ENCODE results near the gene SIGLEC11.

DNA sequence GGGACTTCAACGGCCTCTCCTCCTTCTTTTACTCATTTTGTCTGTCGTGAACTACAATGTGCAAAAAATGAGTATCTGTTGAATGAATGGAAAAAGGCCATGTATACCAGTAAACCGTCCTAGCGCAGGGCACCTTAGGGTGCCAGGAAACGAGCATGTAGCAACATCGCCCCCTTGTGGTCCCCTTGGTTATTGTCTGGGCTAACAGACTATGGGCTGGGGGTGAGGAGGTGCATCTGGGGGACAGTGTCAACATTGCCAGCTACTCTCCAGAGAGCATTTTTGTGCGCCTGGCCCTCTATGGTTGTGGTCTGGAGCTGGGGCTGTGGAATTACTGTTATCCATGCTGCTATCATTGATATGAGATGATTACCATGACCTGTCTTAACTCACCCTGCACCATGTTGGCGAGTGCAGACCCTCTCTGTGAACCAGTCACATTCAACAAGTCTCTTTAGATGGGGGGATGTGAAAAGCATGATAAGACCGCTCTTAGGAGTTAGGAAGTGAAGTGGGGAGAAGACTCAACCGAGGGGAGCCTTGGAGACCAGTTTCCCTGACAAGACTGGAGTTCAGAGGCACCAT, 22.8 kb upstream of the SIGLEC11 start:
- TF ChIP-seq, protein P1, sequence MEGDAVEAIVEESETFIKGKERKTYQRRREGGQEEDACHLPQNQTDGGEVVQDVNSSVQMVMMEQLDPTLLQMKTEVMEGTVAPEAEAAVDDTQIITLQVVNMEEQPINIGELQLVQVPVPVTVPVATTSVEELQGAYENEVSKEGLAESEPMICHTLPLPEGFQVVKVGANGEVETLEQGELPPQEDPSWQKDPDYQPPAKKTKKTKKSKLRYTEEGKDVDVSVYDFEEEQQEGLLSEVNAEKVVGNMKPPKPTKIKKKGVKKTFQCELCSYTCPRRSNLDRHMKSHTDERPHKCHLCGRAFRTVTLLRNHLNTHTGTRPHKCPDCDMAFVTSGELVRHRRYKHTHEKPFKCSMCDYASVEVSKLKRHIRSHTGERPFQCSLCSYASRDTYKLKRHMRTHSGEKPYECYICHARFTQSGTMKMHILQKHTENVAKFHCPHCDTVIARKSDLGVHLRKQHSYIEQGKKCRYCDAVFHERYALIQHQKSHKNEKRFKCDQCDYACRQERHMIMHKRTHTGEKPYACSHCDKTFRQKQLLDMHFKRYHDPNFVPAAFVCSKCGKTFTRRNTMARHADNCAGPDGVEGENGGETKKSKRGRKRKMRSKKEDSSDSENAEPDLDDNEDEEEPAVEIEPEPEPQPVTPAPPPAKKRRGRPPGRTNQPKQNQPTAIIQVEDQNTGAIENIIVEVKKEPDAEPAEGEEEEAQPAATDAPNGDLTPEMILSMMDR (IDR thresholded peaks at IDR 0.05), result peak; percentile 65 to 75 (median 70)
- no peak for TF ChIP-seq POLR2A (IDR thresholded peaks at IDR 0.05)

Measured in uterus (tissue), 2 donors.